GM12878 (cell line): ENCODE results near the gene CRYL1. TPM values are rescaled to one million over a fixed set of nuclear protein-coding genes. Genes with fewer than 3 reads are reported as not detected.

ENCODE experiments used
- BMI1 ChIP-seq: fragments of 450-650 bp; IDR thresholded peaks from 2 replicates; pipeline ENCODE4 v1.6.1; 2016; ENCODE audit warnings: mild to moderate bottlenecking, moderate library complexity, borderline replicate concordance
- CHD2 ChIP-seq: IDR thresholded peaks from 2 replicates; pipeline ENCODE4 v1.6.1; 2011; ENCODE audit warnings: low read depth, low read length, improper control_type of control experiment, borderline replicate concordance
- ETV6 ChIP-seq, 2 experiments: fragments of 450-650 bp in 1 of 2; IDR thresholded peaks in 1 of 2; conservative IDR thresholded peaks in 1 of 2; 2 replicates each; pipeline ENCODE4 v1.6.1; 2014; ENCODE audit warnings: antibody characterized with exemption in 1 of 2, borderline replicate concordance in 1 of 2, low read depth in 1 of 2, mild to moderate bottlenecking in 1 of 2, moderate library complexity in 1 of 2
- FOXK2 ChIP-seq: fragments of 450-650 bp; IDR thresholded peaks from 2 replicates; pipeline ENCODE4 v1.6.1; 2017; ENCODE audit warnings: mild to moderate bottlenecking, moderate library complexity
- FOXM1 ChIP-seq: IDR thresholded peaks from 2 replicates; pipeline ENCODE4 v1.6.1; 2012; ENCODE audit warnings: low read depth, mild to moderate bottlenecking, inconsistent platforms, low read length, moderate library complexity
- PAX5 ChIP-seq: IDR thresholded peaks from 2 replicates; pipeline ENCODE4 v1.6.1; 2011; ENCODE audit warnings: low read depth, low read length, borderline replicate concordance
- PBX3 ChIP-seq: IDR thresholded peaks from 2 replicates; pipeline ENCODE4 v1.6.1; 2011; ENCODE audit warnings: mild to moderate bottlenecking, low read depth, low read length, moderate library complexity; ENCODE audit not compliant: insufficient replicate concordance
- RBBP5 ChIP-seq: fragments of 200-600 bp; sonication (generic); conservative IDR thresholded peaks from 2 replicates; pipeline ENCODE4 v1.6.1; 2016
- RCOR1 ChIP-seq: conservative IDR thresholded peaks from 2 replicates; pipeline ENCODE4 v1.6.1; 2012; ENCODE audit warnings: low read depth, low read length, improper control_type of control experiment
- STAT3 ChIP-seq: IDR thresholded peaks from 2 replicates; pipeline ENCODE4 v1.6.1; 2011; ENCODE audit warnings: low read depth, low read length, improper control_type of control experiment
- SUPT20H ChIP-seq: IDR thresholded peaks from 2 replicates; pipeline ENCODE4 v1.6.1; 2011; ENCODE audit warnings: low read depth, mild to moderate bottlenecking, low read length, moderate library complexity, borderline replicate concordance; ENCODE audit not compliant: control insufficient read depth
- polyA plus RNA-seq, 11 experiments: library from polyadenylated mRNA; depleted of rRNA in 4 of 11; unstranded in 6 of 11; stranded (reverse) in 5 of 11; fragments of >200 nt; fragmentation: Nextera tagmentation in 4 of 11; fragmentation: Illumina TruSeq in 1 of 11; extraction: Ambion mirVana in 4 of 11; extraction: Trizol in 1 of 11; gene quantifications; 1 replicate in 1 of 11; 2 replicates in 10 of 11; pipeline versions ENCODE4 v1.2.1 to v1.2.3, GENCODE V29; 2011 to 2016; ENCODE audit warnings: inconsistent platforms in 2 of 11, missing spikeins in 2 of 11, low read depth in 1 of 11
- total RNA-seq, 4 experiments: library from RNA; depleted of rRNA in 3 of 4; stranded (reverse); fragments of >200 nt in 3 of 4; fragmentation: Illumina TruSeq in 1 of 4; extraction: Trizol in 1 of 4; gene quantifications; 2 replicates each; pipeline versions ENCODE4 v1.2.1 to v1.2.3, GENCODE V29; 2013 to 2021
- TF ChIP-seq, protein P1 (sequence below): fragments of 450-650 bp; formaldehyde crosslinking; IDR thresholded peaks from 2 replicates; pipeline ENCODE4 v1.4.0; 2020; ENCODE audit warnings: mild to moderate bottlenecking, moderate library complexity
- TF ChIP-seq, protein P2 (sequence below): IDR thresholded peaks from 2 replicates; pipeline ENCODE4 v1.6.1; 2011; ENCODE audit warnings: borderline replicate concordance, low read depth, mild to moderate bottlenecking, moderate library complexity, mixed read lengths, low read length; ENCODE audit not compliant: insufficient read depth; ENCODE audit errors: extremely low read length

Gene CRYL1
- total and polyA plus RNA-seq, 10 of the 15 experiments (the other 5 are each of a cell fraction or from before 2014, with no cell fraction given) = 5.5 to 36.7 (median 12.2) TPM

DNA sequence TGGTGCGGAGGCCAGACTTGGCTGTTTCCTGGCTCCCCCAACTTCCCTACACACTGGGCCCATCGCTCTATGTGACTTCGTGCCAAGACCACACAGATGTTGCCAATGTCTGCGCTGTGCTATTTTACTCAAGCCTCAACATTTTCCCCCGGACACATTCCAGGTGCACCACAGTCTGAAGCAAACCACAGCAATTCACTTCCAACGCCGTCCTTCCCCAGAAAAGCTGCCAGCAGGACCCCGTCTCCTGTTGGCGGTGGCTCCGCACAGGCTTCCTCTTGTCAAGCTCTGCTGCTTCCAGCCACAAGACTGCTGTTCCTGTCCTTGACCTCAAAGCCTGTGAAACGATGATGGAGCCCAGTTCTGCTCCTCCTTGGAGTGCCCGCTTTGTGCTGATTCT is 100.7 kb downstream of the CRYL1 start (continued):
- TF ChIP-seq, protein P1, sequence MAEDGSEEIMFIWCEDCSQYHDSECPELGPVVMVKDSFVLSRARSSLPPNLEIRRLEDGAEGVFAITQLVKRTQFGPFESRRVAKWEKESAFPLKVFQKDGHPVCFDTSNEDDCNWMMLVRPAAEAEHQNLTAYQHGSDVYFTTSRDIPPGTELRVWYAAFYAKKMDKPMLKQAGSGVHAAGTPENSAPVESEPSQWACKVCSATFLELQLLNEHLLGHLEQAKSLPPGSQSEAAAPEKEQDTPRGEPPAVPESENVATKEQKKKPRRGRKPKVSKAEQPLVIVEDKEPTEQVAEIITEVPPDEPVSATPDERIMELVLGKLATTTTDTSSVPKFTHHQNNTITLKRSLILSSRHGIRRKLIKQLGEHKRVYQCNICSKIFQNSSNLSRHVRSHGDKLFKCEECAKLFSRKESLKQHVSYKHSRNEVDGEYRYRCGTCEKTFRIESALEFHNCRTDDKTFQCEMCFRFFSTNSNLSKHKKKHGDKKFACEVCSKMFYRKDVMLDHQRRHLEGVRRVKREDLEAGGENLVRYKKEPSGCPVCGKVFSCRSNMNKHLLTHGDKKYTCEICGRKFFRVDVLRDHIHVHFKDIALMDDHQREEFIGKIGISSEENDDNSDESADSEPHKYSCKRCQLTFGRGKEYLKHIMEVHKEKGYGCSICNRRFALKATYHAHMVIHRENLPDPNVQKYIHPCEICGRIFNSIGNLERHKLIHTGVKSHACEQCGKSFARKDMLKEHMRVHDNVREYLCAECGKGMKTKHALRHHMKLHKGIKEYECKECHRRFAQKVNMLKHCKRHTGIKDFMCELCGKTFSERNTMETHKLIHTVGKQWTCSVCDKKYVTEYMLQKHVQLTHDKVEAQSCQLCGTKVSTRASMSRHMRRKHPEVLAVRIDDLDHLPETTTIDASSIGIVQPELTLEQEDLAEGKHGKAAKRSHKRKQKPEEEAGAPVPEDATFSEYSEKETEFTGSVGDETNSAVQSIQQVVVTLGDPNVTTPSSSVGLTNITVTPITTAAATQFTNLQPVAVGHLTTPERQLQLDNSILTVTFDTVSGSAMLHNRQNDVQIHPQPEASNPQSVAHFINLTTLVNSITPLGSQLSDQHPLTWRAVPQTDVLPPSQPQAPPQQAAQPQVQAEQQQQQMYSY (CRISPR knock-in tag) = no peak
- TF ChIP-seq BMI1 (no peak), RCOR1 (no peak), PBX3 (no peak), FOXM1 (no peak), PAX5 (peak; percentile 38; the same call in 1 of the 2 replicates), STAT3 (no peak), SUPT20H (no peak), ETV6 (conservative IDR thresholded peaks at IDR 0.05 in 1 of 2, IDR thresholded peaks at IDR 0.05 in 1 of 2; ENCODE audit: borderline replicate concordance in 1 of 2, low read depth in 1 of 2) (no peak), CHD2 (no peak), RBBP5 (no peak), FOXK2 (no peak)
- TF ChIP-seq, protein P2, sequence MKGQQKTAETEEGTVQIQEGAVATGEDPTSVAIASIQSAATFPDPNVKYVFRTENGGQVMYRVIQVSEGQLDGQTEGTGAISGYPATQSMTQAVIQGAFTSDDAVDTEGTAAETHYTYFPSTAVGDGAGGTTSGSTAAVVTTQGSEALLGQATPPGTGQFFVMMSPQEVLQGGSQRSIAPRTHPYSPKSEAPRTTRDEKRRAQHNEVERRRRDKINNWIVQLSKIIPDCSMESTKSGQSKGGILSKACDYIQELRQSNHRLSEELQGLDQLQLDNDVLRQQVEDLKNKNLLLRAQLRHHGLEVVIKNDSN = no peak
